Measurements from ENCODE around the gene NWD2. TPM values are rescaled to one million over a fixed set of nuclear protein-coding genes. Genes with fewer than 3 reads are reported as not detected.
A peak's percentile ranks its signal among the peaks of the same experiment; 100 is the strongest.
"Not testable (repeated sequence)": the region's sequence is repeated elsewhere in the genome, so short reads cannot be mapped to it uniquely, and the experiment has no call there.

Gene NWD2, protein sequence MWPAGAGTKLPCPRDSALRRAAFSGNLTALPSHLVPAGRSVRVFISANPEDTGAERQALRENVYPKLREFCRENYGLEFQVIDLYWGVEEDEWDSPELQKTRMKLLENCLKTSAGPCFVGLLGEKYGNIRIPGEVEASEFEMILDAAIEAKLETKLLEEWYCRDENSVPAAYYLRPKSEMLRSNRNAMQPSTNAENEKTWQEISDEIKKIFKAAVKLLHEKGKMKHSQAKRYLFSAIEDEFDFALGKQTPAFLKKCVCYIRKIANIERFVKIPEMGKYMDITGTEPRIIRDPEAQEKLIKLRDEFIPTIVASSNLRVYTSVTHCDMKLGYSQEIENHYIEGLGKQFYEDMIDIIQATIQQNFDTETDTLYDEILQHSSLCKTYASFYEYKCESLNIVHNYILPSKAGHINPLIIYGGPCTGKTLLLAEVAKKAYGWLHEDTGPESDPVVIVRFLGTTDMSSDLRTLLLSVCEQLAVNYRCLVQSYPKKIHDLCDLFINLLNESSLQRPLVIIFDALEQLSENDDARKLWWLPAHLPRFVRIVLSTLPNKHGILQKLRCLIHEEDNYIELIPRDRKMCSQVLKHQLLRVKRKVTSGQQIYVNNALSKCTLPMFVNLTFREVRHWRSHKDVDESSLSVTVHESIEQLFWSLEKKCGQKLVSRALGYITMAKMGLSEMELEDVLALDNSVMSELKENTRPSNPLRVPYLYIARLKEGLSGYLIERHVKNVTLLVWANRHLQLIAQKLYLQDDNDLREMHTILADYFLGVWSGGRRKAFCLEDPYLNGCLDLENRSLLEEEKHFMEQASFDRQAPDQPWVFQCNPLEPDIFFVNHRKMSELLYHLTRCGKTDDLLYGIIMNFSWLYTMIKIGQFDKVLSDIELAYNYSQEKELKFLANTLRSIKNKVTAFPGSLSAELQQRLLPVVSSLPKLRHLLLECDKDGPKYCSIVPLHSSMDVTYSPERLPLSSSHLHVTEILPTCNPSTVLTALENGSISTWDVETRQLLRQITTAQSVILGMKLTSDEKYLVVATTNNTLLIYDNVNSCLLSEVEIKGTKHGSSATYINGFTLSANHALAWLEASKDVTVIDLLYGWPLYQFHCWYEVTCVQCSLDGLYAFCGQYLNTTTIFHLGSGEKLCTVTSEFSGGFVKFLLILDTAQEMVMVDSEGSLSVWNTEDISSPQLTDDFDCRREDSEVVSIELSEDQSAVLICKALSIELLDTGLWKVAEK (N-terminal part only)
- total RNA-seq = 1 to 10 TPM in 1 of 4 donors, under 1 TPM in 3; 0.27 to 2.2 (median 0.48) TPM

DNA sequence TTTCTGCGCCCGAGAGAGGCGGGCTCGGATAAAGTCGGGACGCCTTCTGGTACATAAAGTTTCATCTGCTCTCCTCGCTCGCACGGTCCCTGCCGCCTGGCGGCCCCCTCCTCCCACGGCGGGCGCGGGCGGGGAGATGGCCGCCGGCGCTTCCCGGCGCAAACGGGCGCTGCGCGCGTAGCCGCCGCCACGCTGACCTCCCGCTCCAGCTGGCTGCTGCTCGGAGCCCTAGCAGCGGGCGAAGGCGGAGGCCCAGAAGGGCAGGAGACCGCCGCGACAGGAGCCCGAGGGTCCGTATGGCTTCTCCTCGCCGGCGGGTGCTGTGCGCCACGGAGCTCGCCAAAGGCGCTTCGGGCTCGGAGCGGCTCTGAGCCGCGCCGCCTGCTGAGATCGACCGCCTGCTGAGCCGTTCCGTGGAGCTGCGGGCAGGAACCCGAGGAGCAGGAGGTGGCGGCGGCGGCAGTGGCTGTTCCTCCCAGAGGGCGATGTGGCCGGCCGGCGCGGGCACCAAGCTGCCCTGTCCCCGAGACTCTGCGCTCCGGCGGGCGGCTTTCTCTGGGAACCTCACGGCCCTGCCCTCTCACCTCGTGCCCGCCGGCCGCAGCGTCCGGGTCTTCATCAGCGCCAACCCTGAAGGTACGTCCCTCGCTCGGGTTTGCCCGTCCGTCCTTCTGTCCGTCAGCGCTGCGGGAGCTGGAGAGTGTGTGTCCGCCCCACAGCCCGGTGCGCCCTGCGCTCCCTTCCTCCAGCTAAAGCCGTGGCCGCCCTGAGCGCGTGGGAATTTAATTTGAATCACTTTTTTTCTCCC, at the start of gene NWD2:
Gene NWD2 (plus strand): TSS at position 161 of the 808 bp plus-strand sequence. CDS start 325 bp downstream, at position 486.
- no peak within 1 kb of the TSS for H3K4me3 ChIP-seq (replicated peaks in 1 of 3)
- no peaks in the 10 kb centered on the region for H3K9me3 ChIP-seq
- intact Hi-C loops (cut with DNase I) = no loop called here
- H3K36me3 ChIP-seq = no peaks in the 10 kb centered on the region
- H3K4me1 ChIP-seq = peaks cover 6 to 10% of the 10 kb centered on the region in 2 donors
- 2 to 3% methylated on average over 19 to 46 of the region's 95 CpGs for WGBS, 2 donors
- TF ChIP-seq POLR2A (IDR thresholded peaks at IDR 0.05) = no peak
- TF ChIP-seq, protein P1, sequence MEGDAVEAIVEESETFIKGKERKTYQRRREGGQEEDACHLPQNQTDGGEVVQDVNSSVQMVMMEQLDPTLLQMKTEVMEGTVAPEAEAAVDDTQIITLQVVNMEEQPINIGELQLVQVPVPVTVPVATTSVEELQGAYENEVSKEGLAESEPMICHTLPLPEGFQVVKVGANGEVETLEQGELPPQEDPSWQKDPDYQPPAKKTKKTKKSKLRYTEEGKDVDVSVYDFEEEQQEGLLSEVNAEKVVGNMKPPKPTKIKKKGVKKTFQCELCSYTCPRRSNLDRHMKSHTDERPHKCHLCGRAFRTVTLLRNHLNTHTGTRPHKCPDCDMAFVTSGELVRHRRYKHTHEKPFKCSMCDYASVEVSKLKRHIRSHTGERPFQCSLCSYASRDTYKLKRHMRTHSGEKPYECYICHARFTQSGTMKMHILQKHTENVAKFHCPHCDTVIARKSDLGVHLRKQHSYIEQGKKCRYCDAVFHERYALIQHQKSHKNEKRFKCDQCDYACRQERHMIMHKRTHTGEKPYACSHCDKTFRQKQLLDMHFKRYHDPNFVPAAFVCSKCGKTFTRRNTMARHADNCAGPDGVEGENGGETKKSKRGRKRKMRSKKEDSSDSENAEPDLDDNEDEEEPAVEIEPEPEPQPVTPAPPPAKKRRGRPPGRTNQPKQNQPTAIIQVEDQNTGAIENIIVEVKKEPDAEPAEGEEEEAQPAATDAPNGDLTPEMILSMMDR (IDR thresholded peaks at IDR 0.05) = no peak
- no peak within 1 kb of the TSS for H3K27ac ChIP-seq
- peak; percentile 34 to 44 for DNase-seq
- no peaks in the 10 kb centered on the region for H3K27me3 ChIP-seq

DNA sequence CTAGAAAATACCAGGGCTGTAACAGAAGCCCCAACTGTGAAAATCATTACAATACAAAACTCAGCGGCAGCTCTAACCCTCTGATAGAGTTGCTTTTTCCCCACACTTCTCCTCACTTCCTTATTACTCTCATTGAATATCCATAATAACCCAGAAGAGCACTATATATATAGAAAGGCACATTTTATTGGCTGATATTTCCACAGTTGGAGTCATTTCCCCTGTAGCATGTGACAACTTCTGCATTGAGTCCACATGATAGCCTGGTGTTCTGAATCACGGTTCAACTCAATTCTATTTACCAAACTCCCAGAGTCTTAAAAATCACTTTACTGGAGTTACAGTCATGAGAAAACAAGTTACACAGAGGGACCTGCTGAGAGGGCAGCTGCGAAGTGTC, 46.6 kb upstream of the NWD2 start:
- Histone ChIP-seq H3K27ac (no peak overlapping the region), H3K9me3 (no peaks in the 10 kb centered on the region), H3K4me3 (replicated peaks in 1 of 3) (no peak overlapping the region), H3K36me3 (no peaks in the 10 kb centered on the region), H3K4me1 (no peaks in the 10 kb centered on the region), H3K27me3 (no peaks in the 10 kb centered on the region)
- no peak for DNase-seq
- WGBS, 2 donors = 69 to 72% methylated on average over 3 of the region's 3 CpGs
- intact Hi-C loops (cut with DNase I) = no loop called here
- TF ChIP-seq, protein P1 (IDR thresholded peaks at IDR 0.05) = no peak
- TF ChIP-seq POLR2A (IDR thresholded peaks at IDR 0.05) = no peak

DNA sequence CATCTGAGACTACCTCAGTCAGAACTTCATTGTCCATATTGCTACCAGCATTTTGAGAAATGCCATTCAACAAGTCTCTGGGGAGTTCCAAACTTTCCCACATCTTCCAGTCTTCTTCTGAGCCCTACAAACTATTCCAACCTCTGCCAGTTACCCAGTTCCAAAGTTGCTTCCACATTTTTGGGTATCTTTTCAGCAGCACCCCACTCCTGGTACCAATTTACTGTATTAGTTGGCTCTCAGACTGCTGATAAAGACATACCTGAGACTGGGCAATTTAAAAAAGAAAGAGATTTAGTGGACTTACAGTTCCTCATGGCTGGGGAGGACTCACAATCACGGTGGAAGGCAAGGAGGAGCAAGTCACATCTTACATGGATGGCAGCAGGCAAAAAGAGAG, 39.8 kb upstream of the NWD2 start:
- H3K9me3 ChIP-seq; H3K27me3 ChIP-seq; H3K36me3 ChIP-seq; intact Hi-C loops (cut with DNase I); H3K27ac ChIP-seq; DNase-seq; H3K4me1 ChIP-seq; H3K4me3 ChIP-seq (replicated peaks in 1 of 3): not testable (repeated sequence)
- 84 to 85% methylated on average over 1 of the region's 1 CpG for WGBS, 2 donors

DNA sequence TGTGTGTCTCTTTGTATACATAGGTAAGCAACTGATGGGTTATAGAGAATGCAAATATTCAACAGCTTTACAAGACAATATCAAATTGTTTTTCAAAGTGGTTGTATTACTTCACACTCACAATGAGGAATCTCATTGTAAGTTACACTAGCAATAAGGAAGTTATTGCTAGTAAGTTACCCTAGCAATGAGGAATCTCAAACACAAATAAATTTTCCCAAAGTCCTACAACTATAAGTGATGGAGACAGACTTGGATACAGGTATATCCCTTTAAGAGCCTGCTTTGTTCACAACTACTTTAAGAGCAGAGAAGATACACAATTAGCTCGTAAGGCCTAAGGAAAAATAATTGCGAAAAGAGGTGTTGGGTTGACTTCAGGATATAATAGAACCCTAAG, 28.3 kb upstream of the NWD2 start:
- Histone ChIP-seq H3K27ac (no peak overlapping the region), H3K36me3 (no peaks in the 10 kb centered on the region), H3K4me3 (replicated peaks in 1 of 3) (no peak overlapping the region), H3K9me3 (no peaks in the 10 kb centered on the region), H3K4me1 (no peaks in the 10 kb centered on the region), H3K27me3 (no peaks in the 10 kb centered on the region)
- DNase-seq = no peak
- 79 to 85% methylated on average over 2 of the region's 2 CpGs for WGBS, 2 donors
- intact Hi-C loops (cut with DNase I) = no loop called here
- TF ChIP-seq POLR2A (IDR thresholded peaks at IDR 0.05) = no peak
- TF ChIP-seq, protein P1 (IDR thresholded peaks at IDR 0.05) = no peak

DNA sequence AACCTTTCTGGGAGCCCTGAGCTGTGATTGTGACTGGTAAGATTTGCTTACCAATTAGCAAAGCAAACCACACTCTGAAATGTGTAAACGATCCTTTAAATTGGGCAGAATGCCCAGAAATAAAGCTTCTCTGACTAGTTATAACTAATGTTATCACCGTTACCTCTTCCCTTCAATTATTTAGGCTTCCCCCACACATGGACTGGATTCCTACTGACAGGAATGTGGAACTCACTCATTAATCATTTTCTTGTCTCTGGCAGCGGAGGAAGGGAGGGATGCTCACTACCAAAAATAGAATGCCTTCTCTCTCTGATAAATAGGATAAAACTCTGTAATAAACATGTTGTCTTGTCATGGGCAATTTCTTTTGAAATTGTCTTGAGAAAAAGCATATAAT, 25.3 kb upstream of the NWD2 start:
- 37 to 43% methylated on average over 3 of the region's 3 CpGs for WGBS, 2 donors
- intact Hi-C loops (cut with DNase I) = no loop called here

More for the DNA sequence above, 25.3 kb upstream of the NWD2 start:
- no peak for DNase-seq
- H3K4me1 ChIP-seq = no peaks in the 10 kb centered on the region
- H3K27me3 ChIP-seq = no peaks in the 10 kb centered on the region
- H3K36me3 ChIP-seq = no peaks in the 10 kb centered on the region
- no peak overlapping the region for H3K4me3 ChIP-seq (replicated peaks in 1 of 3)
- TF ChIP-seq, protein P1 (IDR thresholded peaks at IDR 0.05) = no peak
- no peak for TF ChIP-seq POLR2A (IDR thresholded peaks at IDR 0.05)
- no peaks in the 10 kb centered on the region for H3K9me3 ChIP-seq
- H3K27ac ChIP-seq = no peak overlapping the region
